ENCODE measurements around the gene GOLPH3.

- TF ChIP-seq RAD21 (IDR thresholded peaks at IDR 0.05; ENCODE audit: low read depth) (no peak), POLR2AphosphoS5 (IDR thresholded peaks at IDR 0.05; ENCODE audit: low read depth, low read length) (no peak), ATF3 (IDR thresholded peaks at IDR 0.05) (no peak), POLR2A (IDR thresholded peaks at IDR 0.05; ENCODE audit: borderline replicate concordance, extremely low read depth, insufficient read depth, insufficient read length) (no peak), ELF1 (IDR thresholded peaks at IDR 0.05; ENCODE audit: borderline replicate concordance, low read depth) (no peak), SP1 (IDR thresholded peaks at IDR 0.05; ENCODE audit: low read depth) (no peak), YY1 (IDR thresholded peaks at IDR 0.05; ENCODE audit: extremely low read depth, insufficient replicate concordance, low read depth, low read length) (no peak), EZH2phosphoT487 (IDR thresholded peaks at IDR 0.05; ENCODE audit: borderline replicate concordance) (no peak)
- TF ChIP-seq, protein P1, sequence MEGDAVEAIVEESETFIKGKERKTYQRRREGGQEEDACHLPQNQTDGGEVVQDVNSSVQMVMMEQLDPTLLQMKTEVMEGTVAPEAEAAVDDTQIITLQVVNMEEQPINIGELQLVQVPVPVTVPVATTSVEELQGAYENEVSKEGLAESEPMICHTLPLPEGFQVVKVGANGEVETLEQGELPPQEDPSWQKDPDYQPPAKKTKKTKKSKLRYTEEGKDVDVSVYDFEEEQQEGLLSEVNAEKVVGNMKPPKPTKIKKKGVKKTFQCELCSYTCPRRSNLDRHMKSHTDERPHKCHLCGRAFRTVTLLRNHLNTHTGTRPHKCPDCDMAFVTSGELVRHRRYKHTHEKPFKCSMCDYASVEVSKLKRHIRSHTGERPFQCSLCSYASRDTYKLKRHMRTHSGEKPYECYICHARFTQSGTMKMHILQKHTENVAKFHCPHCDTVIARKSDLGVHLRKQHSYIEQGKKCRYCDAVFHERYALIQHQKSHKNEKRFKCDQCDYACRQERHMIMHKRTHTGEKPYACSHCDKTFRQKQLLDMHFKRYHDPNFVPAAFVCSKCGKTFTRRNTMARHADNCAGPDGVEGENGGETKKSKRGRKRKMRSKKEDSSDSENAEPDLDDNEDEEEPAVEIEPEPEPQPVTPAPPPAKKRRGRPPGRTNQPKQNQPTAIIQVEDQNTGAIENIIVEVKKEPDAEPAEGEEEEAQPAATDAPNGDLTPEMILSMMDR (IDR thresholded peaks at IDR 0.05 in 2 of 3, conservative IDR thresholded peaks at IDR 0.05 in 1 of 3; ENCODE audit: borderline replicate concordance in 1 of 3, insufficient read depth in 1 of 3, low read depth in 2 of 3, low read length in 2 of 3) = no peak
Observed at GRCh38 chr5:32132757-32133156, 41.4 kb downstream of the GOLPH3 start.

Measured in HCT116 (cell line).